GM10248 (cell line): ENCODE results near the gene RELCH.

Experiments
- CTCF ChIA-PET: fragments of 300-600 bp; sonication (Branson Sonifier 250); formaldehyde crosslinking; extraction: SDS; loops from one replicate; lab custom pipeline; 2021; ENCODE audit warnings: antibody characterized with exemption; lab: Yijun Ruan, JAX
- POLR2A ChIA-PET: fragments of 350-650 bp; sonication (Branson Sonifier 250); formaldehyde crosslinking; extraction: SDS; loops from one replicate; lab custom pipeline; 2020; ENCODE audit warnings: antibody characterized with exemption; lab: Yijun Ruan, JAX
- DNase-seq: peaks from one replicate; pipeline ENCODE4 v3.0.0; 2012; ENCODE audit errors: extremely low spot score
- TF ChIP-seq, protein P1 (sequence below): IDR thresholded peaks from 2 replicates; pipeline ENCODE4 v1.5.1; 2012; ENCODE audit warnings: mild to moderate bottlenecking, low read depth; ENCODE audit errors: extremely low read depth, missing control alignments, control extremely low read depth

RELCH gene

DNA sequence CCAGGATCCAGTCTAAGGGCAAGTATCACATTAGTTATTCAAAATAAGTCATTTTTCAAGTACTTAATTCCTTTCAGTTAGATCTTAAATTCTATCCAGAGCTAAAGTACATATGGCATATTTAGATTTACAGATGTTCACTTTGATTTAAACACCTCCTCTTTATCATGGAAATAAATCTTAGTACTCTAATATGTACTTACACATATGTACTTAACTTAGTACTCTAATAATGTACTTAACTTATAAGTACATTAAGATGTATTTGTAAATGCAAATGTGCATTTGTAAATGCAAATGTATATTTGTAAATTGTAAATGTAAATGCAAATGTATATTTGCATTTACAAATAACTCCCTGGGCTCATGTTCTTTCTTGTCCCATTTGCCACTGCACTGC is 14.8 kb upstream of the RELCH start:
- POLR2A ChIA-PET = no interaction called here
- CTCF ChIA-PET = interaction anchor here (1.3 kb wide), 1 partner anchor 10 kb away, joined by 3 read pairs; no protein-coding TSS in a partner anchor
- no peak for DNase-seq
- TF ChIP-seq, protein P1, sequence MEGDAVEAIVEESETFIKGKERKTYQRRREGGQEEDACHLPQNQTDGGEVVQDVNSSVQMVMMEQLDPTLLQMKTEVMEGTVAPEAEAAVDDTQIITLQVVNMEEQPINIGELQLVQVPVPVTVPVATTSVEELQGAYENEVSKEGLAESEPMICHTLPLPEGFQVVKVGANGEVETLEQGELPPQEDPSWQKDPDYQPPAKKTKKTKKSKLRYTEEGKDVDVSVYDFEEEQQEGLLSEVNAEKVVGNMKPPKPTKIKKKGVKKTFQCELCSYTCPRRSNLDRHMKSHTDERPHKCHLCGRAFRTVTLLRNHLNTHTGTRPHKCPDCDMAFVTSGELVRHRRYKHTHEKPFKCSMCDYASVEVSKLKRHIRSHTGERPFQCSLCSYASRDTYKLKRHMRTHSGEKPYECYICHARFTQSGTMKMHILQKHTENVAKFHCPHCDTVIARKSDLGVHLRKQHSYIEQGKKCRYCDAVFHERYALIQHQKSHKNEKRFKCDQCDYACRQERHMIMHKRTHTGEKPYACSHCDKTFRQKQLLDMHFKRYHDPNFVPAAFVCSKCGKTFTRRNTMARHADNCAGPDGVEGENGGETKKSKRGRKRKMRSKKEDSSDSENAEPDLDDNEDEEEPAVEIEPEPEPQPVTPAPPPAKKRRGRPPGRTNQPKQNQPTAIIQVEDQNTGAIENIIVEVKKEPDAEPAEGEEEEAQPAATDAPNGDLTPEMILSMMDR = no peak

GRCh38 chr18:62175521-62175920 is 11.5 kb upstream of the RELCH start:
- ChIA-PET CTCF (interaction anchor here (1.0 to 1.3 kb wide), 3 partner anchors 20 to 72 kb away, joined by 3 to 4 read pairs (median 4); no protein-coding TSS in a partner anchor), POLR2A (no interaction called here)
- TF ChIP-seq, protein P1 = no peak
- no peak for DNase-seq

DNA sequence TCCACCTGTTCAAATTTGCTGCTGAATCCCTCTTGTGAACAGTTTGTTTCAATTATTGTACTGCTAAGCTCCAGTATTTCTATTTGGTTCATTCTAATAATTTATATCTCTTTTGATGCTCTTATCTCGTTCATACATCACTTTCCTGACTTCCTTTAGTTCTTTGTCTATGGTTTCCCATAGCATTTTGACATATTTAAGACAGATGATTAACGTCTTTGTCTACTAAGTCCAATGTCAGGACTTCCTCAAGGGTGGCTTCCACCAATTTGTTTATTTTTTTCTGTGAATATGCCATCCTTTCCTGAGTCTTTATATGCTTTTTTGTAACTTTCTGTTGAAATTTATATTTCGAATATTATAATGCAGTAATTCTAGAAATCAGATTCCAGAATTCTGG is 9.8 kb upstream of the RELCH start:
- no peak for DNase-seq

DNA sequence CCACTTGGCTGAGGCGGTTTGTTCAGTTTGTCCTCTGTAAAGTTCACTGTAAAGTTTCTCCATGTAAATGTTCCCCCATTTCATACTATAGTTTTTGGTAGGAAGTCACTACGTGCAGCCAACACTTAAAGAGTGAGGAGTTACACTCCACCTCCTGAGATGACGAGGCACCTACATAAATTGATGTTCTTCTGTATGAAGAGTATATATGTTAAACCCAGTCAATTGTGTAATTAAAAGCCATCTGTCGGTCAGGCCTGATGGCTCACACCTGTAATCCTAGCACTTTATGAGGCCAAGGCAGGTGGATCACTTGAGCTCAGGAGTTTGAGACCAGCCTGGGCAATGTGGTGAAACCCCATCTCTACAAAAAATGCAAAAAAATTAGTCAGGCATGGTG is 7.8 kb upstream of the RELCH start:
- TF ChIP-seq, protein P1 = no peak
- DNase-seq = no peak
- CTCF ChIA-PET = interaction anchor here (1.1 to 5.4 kb wide), 6 partner anchors 10 to 405 kb away, joined by 3 to 64 read pairs (median 5); no protein-coding TSS in a partner anchor
- POLR2A ChIA-PET = no interaction called here

More for the DNA sequence above, 9.8 kb upstream of the RELCH start:
- TF ChIP-seq, protein P1 = no peak
- CTCF ChIA-PET = no interaction called here
- POLR2A ChIA-PET = no interaction called here

- DNase-seq = no peak
- TF ChIP-seq, protein P1 = no peak
- CTCF ChIA-PET = interaction anchor here (1.0 to 5.4 kb wide), 5 partner anchors 10 to 402 kb away, joined by 3 to 64 read pairs (median 4); no protein-coding TSS in a partner anchor
- POLR2A ChIA-PET = no interaction called here
Measured at GRCh38 chr18:62182220-62182619, 4.8 kb upstream of the RELCH start.

- peak; percentile 25 for DNase-seq
- CTCF ChIA-PET = interaction anchor here (0.6 to 5.4 kb wide), 11 partner anchors 9 to 401 kb away, joined by 3 to 64 read pairs (median 5); no protein-coding TSS in a partner anchor
Measured at GRCh38 chr18:62183578-62184195, 3.4 kb upstream of the RELCH start.

More at GRCh38 chr18:62183578-62184195, 3.4 kb upstream of the RELCH start:
- POLR2A ChIA-PET = no interaction called here
- TF ChIP-seq, protein P1 = peak; percentile 87
